WTC11 (cell line): ENCODE results near the gene MYH9. TPM values are rescaled to one million over a fixed set of nuclear protein-coding genes. Genes with fewer than 3 reads are reported as not detected.

Experiments
- ATAC-seq: fragments of 200-7000 bp; cut with Tn5 transposase; 2 replicates; pipeline ENCODE4 v1.10.0; 2021; ENCODE audit warnings: mild to moderate bottlenecking, moderate library complexity
- CTCF ChIA-PET: fragments of 300-600 bp; sonication (Branson Sonifier 250); formaldehyde crosslinking; loops from one replicate; lab custom pipeline; 2021; ENCODE audit warnings: antibody characterized with exemption; lab: Charles Lee
- POLR2A ChIA-PET: fragments of 350-600 bp; sonication (Branson Sonifier 250); formaldehyde crosslinking; loops from one replicate; lab custom pipeline; 2021; ENCODE audit warnings: antibody characterized with exemption; lab: Charles Lee
- DNase-seq: peaks from one replicate; pipeline ENCODE4 v3.0.0; 2021; ENCODE audit warnings: low spot score
- H3K27ac Mint-ChIP-seq: 2 replicates; pipeline ENCODE4 v1.8.0; 2021; ENCODE audit warnings: mixed read lengths
- H3K27me3 Mint-ChIP-seq: 2 replicates; pipeline ENCODE4 v1.8.0; 2021; ENCODE audit warnings: low read depth, mild to moderate bottlenecking, moderate library complexity, mixed read lengths
- H3K36me3 Mint-ChIP-seq: 2 replicates; pipeline ENCODE4 v1.8.0; 2021; ENCODE audit warnings: mixed read lengths
- H3K4me1 Mint-ChIP-seq: 2 replicates; pipeline ENCODE4 v1.8.0; 2022; ENCODE audit warnings: mixed read lengths
- H3K4me3 Mint-ChIP-seq: 2 replicates; pipeline ENCODE4 v1.8.0; 2021; ENCODE audit warnings: mild to moderate bottlenecking, moderate library complexity, mixed read lengths
- H3K9me3 Mint-ChIP-seq: 2 replicates; pipeline ENCODE4 v1.8.0; 2021; ENCODE audit warnings: mixed read lengths
- ETV6 ChIP-seq: sonication (generic); formaldehyde crosslinking; IDR thresholded peaks from 2 replicates; pipeline ENCODE4 v1.8.1; 2022; ENCODE audit warnings: mild to moderate bottlenecking, missing genetic modification reagents
- SMAD3 ChIP-seq: sonication (generic); formaldehyde crosslinking; IDR thresholded peaks from 2 replicates; pipeline ENCODE4 v1.8.0; 2022; ENCODE audit warnings: missing genetic modification reagents, mild to moderate bottlenecking, borderline replicate concordance
- SP1 ChIP-seq: sonication (generic); formaldehyde crosslinking; conservative IDR thresholded peaks from 2 replicates; pipeline ENCODE4 v1.8.1; 2022; ENCODE audit warnings: missing genetic modification reagents
- TEAD1 ChIP-seq: sonication (generic); formaldehyde crosslinking; IDR thresholded peaks from 2 replicates; pipeline ENCODE4 v1.8.0; 2022; ENCODE audit warnings: mild to moderate bottlenecking, missing genetic modification reagents
- ZNF121 ChIP-seq: sonication (generic); formaldehyde crosslinking; IDR thresholded peaks from 2 replicates; pipeline ENCODE4 v1.8.0; 2023; ENCODE audit warnings: missing genetic modification reagents
- total RNA-seq: library from RNA; stranded (reverse); gene quantifications from 3 replicates; pipeline ENCODE4 v1.2.3, GENCODE V29; 2021
- TF ChIP-seq, protein P1 (sequence below): sonication (generic); formaldehyde crosslinking; IDR thresholded peaks from 2 replicates; pipeline ENCODE4 v1.8.1; 2023; ENCODE audit warnings: mild to moderate bottlenecking, moderate library complexity, missing genetic modification reagents
- TF ChIP-seq, protein P2 (sequence below): sonication (generic); formaldehyde crosslinking; IDR thresholded peaks from 2 replicates; pipeline ENCODE4 v1.8.1; 2022; ENCODE audit warnings: low read depth, mild to moderate bottlenecking, moderate library complexity, missing genetic modification reagents, borderline replicate concordance
- TF ChIP-seq, protein P3 (sequence below): sonication (generic); formaldehyde crosslinking; conservative IDR thresholded peaks from 2 replicates; pipeline ENCODE4 v1.8.1; 2023; ENCODE audit warnings: mild to moderate bottlenecking, low read depth, missing genetic modification reagents, moderate library complexity
- TF ChIP-seq, protein P4 (sequence below): sonication (generic); formaldehyde crosslinking; conservative IDR thresholded peaks from 2 replicates; pipeline ENCODE4 v1.8.1; 2022; ENCODE audit warnings: mild to moderate bottlenecking, missing genetic modification reagents
- TF ChIP-seq, protein P5 (sequence below): sonication (generic); formaldehyde crosslinking; IDR thresholded peaks from 2 replicates; pipeline ENCODE4 v1.8.1; 2023; ENCODE audit warnings: mild to moderate bottlenecking, missing genetic modification reagents

Gene MYH9
- total RNA-seq, 1 experiment from 2014 or later = 277 TPM

DNA sequence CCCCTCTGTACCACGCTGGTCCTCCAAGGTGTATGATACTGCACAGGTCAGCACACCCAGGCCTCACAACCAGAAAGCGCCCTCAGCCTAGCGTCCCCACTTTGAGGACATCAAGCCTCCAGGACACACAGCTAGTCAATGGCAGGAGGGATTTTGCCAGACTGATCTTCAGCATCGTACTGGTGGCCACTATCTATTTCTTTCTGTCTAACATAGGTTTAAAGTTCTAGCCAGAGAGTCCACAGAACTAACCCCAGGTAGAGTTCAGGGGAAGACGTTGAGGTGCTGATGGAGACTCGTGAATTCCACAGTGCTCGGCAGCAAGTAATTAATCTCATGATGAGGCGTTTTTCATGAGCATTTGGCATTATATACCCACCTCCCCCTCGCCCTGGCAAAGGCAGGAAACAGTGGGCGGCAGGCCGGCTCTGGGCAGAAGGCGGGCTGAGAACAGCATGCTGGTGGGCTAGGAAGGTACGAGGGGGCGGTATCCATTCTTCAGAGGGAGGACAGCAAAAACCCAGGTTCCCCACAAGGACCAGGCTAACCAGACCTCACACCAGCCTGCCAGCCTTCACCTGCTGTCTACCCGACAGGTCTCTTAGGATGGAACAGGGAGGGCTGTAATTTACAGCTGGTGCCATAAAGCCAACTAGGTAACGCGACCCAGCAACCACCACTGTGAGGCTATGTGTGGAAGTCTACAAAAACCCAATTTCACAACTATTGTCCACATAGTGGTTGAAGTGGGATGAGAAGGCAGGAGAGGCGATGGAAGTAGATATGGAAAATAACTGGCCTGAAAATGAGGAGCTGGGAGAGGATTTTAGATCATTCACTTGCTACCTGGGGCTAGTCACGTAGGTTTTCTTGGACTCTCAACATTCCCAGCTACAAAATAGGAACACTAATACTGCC, 18.5 kb downstream of the MYH9 start:
- Mint-ChIP-seq H3K27ac (peak overlapping the region; percentile 99), H3K27me3 (no peaks in the 10 kb centered on the region), H3K4me1 (peaks cover 95% of the 10 kb centered on the region), H3K36me3 (peaks cover 6% of the 10 kb centered on the region), H3K9me3 (no peaks in the 10 kb centered on the region), H3K4me3 (peak overlapping the region; percentile 22)
- CTCF ChIA-PET = interaction anchor here (0.6 to 1.9 kb wide), 6 partner anchors 10 to 101 kb away, joined by 3 to 8 read pairs (median 4); no protein-coding TSS in a partner anchor
- POLR2A ChIA-PET = interaction anchor here (0.7 to 8.0 kb wide), 9 partner anchors 9 to 113 kb away, joined by 3 to 66 read pairs (median 7); partner anchors contain the start of gene MYH9
- ATAC-seq (peak; percentile 46), DNase-seq (no peak)
- TF ChIP-seq, protein P1, sequence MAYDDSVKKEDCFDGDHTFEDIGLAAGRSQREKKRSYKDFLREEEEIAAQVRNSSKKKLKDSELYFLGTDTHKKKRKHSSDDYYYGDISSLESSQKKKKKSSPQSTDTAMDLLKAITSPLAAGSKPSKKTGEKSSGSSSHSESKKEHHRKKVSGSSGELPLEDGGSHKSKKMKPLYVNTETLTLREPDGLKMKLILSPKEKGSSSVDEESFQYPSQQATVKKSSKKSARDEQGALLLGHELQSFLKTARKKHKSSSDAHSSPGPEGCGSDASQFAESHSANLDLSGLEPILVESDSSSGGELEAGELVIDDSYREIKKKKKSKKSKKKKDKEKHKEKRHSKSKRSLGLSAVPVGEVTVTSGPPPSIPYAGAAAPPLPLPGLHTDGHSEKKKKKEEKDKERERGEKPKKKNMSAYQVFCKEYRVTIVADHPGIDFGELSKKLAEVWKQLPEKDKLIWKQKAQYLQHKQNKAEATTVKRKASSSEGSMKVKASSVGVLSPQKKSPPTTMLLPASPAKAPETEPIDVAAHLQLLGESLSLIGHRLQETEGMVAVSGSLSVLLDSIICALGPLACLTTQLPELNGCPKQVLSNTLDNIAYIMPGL (CRISPR knock-in tag) = no peak
- TF ChIP-seq, protein P2, sequence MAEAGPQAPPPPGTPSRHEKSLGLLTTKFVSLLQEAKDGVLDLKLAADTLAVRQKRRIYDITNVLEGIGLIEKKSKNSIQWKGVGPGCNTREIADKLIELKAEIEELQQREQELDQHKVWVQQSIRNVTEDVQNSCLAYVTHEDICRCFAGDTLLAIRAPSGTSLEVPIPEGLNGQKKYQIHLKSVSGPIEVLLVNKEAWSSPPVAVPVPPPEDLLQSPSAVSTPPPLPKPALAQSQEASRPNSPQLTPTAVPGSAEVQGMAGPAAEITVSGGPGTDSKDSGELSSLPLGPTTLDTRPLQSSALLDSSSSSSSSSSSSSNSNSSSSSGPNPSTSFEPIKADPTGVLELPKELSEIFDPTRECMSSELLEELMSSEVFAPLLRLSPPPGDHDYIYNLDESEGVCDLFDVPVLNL (CRISPR knock-in tag) = no peak
- TF ChIP-seq, protein P3, sequence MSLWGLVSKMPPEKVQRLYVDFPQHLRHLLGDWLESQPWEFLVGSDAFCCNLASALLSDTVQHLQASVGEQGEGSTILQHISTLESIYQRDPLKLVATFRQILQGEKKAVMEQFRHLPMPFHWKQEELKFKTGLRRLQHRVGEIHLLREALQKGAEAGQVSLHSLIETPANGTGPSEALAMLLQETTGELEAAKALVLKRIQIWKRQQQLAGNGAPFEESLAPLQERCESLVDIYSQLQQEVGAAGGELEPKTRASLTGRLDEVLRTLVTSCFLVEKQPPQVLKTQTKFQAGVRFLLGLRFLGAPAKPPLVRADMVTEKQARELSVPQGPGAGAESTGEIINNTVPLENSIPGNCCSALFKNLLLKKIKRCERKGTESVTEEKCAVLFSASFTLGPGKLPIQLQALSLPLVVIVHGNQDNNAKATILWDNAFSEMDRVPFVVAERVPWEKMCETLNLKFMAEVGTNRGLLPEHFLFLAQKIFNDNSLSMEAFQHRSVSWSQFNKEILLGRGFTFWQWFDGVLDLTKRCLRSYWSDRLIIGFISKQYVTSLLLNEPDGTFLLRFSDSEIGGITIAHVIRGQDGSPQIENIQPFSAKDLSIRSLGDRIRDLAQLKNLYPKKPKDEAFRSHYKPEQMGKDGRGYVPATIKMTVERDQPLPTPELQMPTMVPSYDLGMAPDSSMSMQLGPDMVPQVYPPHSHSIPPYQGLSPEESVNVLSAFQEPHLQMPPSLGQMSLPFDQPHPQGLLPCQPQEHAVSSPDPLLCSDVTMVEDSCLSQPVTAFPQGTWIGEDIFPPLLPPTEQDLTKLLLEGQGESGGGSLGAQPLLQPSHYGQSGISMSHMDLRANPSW (CRISPR knock-in tag) = no peak
- TF ChIP-seq, protein P4, sequence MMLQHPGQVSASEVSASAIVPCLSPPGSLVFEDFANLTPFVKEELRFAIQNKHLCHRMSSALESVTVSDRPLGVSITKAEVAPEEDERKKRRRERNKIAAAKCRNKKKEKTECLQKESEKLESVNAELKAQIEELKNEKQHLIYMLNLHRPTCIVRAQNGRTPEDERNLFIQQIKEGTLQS (CRISPR knock-in tag) = no peak
- TF ChIP-seq SP1 (CRISPR knock-in tag) = peak; percentile 38; the same call in 1 of the 2 replicates
- TF ChIP-seq, protein P5, sequence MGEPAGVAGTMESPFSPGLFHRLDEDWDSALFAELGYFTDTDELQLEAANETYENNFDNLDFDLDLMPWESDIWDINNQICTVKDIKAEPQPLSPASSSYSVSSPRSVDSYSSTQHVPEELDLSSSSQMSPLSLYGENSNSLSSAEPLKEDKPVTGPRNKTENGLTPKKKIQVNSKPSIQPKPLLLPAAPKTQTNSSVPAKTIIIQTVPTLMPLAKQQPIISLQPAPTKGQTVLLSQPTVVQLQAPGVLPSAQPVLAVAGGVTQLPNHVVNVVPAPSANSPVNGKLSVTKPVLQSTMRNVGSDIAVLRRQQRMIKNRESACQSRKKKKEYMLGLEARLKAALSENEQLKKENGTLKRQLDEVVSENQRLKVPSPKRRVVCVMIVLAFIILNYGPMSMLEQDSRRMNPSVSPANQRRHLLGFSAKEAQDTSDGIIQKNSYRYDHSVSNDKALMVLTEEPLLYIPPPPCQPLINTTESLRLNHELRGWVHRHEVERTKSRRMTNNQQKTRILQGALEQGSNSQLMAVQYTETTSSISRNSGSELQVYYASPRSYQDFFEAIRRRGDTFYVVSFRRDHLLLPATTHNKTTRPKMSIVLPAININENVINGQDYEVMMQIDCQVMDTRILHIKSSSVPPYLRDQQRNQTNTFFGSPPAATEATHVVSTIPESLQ = no peak

DNA sequence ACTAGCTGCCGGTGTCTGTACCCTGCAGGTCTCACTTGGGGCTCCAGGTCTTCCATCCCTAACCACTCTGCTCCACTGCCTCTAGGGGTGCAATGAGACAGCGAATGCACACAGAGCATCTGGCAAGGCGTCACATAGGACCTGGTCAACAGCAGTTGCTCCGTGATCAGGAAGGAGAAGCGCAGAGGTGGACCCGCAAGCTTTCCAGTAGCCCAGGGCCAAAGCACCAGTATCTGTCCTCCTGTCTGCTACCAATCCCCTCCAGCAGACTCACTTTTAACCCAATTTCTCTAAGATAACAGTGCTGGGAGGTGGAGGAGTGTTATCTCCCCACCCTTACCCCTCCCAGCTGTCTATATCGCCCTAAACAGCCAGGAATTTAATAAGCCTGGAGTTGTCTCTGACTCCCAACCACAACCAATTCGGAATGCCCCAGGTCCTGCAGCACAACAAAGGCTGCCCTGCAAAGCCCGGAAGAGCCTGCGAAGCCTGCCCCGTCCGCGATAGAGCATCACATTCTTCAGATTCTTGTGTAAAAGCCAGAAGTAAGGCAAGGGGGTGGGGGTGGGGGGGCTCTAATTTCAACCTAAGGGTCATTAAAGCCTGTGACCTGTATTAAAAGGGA, 19.3 kb downstream of the MYH9 start:
- H3K9me3 Mint-ChIP-seq = no peaks in the 10 kb centered on the region
- DNase-seq = peak; percentile 73
- H3K36me3 Mint-ChIP-seq = peaks cover 6% of the 10 kb centered on the region
- ChIA-PET CTCF (interaction anchor here (0.6 to 1.5 kb wide), 2 partner anchors 50 to 102 kb away, joined by 3 to 6 read pairs; no protein-coding TSS in a partner anchor), POLR2A (interaction anchor here (0.6 to 8.0 kb wide), 5 partner anchors 9 to 59 kb away, joined by 5 to 66 read pairs (median 7); partner anchors contain the start of gene MYH9)
- TF ChIP-seq SMAD3 (CRISPR knock-in tag) (no peak), ZNF121 (peak; percentile 98), TEAD1 (CRISPR knock-in tag) (peak; percentile 90; the same call in 1 of the 2 replicates), ETV6 (CRISPR knock-in tag) (peak; percentile 23; the same call in 1 of the 2 replicates)
- no peaks in the 10 kb centered on the region for H3K27me3 Mint-ChIP-seq
- ATAC-seq = peak; percentile 84
- peaks cover 96% of the 10 kb centered on the region for H3K4me1 Mint-ChIP-seq
- peak overlapping the region; percentile 22; the same call in 1 of the 2 replicates for H3K4me3 Mint-ChIP-seq
- peak overlapping the region; percentile 100 for H3K27ac Mint-ChIP-seq
